Measurements from ENCODE around the gene GNA12. TPM values are rescaled to one million over a fixed set of nuclear protein-coding genes. Genes with fewer than 3 reads are reported as not detected.

The GNA12 gene
- total and polyA plus RNA-seq, 4 donors = 3.7 to 19.0 (median 11.3) TPM

GRCh38 chr7:2817456-2817855 lies 26.7 kb downstream of the GNA12 start:
- Histone ChIP-seq H3K4me3 (ENCODE audit: low read depth in 1 of 3, low read length in 3 of 3) (no peak overlapping the region), H3K36me3 (ENCODE audit: control insufficient read depth in 4 of 4, insufficient read depth in 3 of 4, low read depth in 1 of 4, low read length in 3 of 4) (no peaks in the 10 kb centered on the region), H3K27me3 (ENCODE audit: control insufficient read depth in 4 of 4, insufficient read depth in 4 of 4, low read length in 3 of 4) (no peaks in the 10 kb centered on the region), H3K9me3 (ENCODE audit: control insufficient read depth in 4 of 4, low read length in 3 of 4) (no peaks in the 10 kb centered on the region), H3K4me1 (ENCODE audit: control insufficient read depth in 4 of 4, insufficient read depth in 4 of 4, low read length in 3 of 4) (peaks cover 4 to 19% (median 14%) of the 10 kb centered on the region in 4 donors), H3K27ac (ENCODE audit: low read depth in 1 of 2, low read length in 2 of 2) (peak overlapping the region in 1 of 2 donors; percentile 32), H3K9ac (ENCODE audit: low read depth in 1 of 2, low read length in 2 of 2) (no peak overlapping the region)
- peak in 1 of 2 donors; percentile 76 for TF ChIP-seq RXRA (IDR thresholded peaks at IDR 0.05)
- TF ChIP-seq CTCF (IDR thresholded peaks at IDR 0.05; ENCODE audit: low read depth, low read length, missing input control) = no peak
- peak; percentile 75 for TF ChIP-seq YY1 (IDR thresholded peaks at IDR 0.05)
- peak; percentile 68 for TF ChIP-seq REST (IDR thresholded peaks at IDR 0.05)
- peak; percentile 88 to 95 for TF ChIP-seq HNF4A (conservative IDR thresholded peaks at IDR 0.05)
- TF ChIP-seq FOXA1 (IDR thresholded peaks at IDR 0.05) = no peak
- peak in 1 of 2 donors; percentile 21 for TF ChIP-seq RAD21 (IDR thresholded peaks at IDR 0.05)
- no peak for TF ChIP-seq TAF1 (conservative IDR thresholded peaks at IDR 0.05)
- TF ChIP-seq MAX (IDR thresholded peaks at IDR 0.05) = peak; percentile 39
- TF ChIP-seq NR2F2 (IDR thresholded peaks at IDR 0.05) = no peak
- peak in 1 of 2 donors; percentile 79 for TF ChIP-seq EGR1 (IDR thresholded peaks at IDR 0.05; ENCODE audit: low read depth in 2 of 2)
- peak; percentile 31 for TF ChIP-seq HNF4G (IDR thresholded peaks at IDR 0.05)
- peak in 1 of 2 donors; percentile 92 for TF ChIP-seq JUND (IDR thresholded peaks at IDR 0.05)
- peak; percentile 42 for TF ChIP-seq FOXA2 (IDR thresholded peaks at IDR 0.05)
- TF ChIP-seq SP1 (IDR thresholded peaks at IDR 0.05) = peak; percentile 66
- no peak for TF ChIP-seq GABPA (IDR thresholded peaks at IDR 0.05 in 1 of 2, conservative IDR thresholded peaks at IDR 0.05 in 1 of 2)
- DNase-seq (ENCODE audit: low spot score) = no peak
- 75% methylated on average over 3 of the region's 3 CpGs for WGBS

- peaks cover 8 to 24% (median 15%) of the 10 kb centered on the region in 4 donors for H3K4me1 ChIP-seq (ENCODE audit: control insufficient read depth in 4 of 4, insufficient read depth in 4 of 4, low read length in 3 of 4)
These were observed 28.2 kb downstream of the GNA12 start for GRCh38 chr7:2815875-2816245.

More at GRCh38 chr7:2815875-2816245, 28.2 kb downstream of the GNA12 start:
- no peaks in the 10 kb centered on the region for H3K9me3 ChIP-seq (ENCODE audit: control insufficient read depth in 4 of 4, low read length in 3 of 4)
- H3K36me3 ChIP-seq (ENCODE audit: control insufficient read depth in 4 of 4, insufficient read depth in 3 of 4, low read depth in 1 of 4, low read length in 3 of 4) = no peaks in the 10 kb centered on the region
- H3K9ac ChIP-seq (ENCODE audit: low read depth in 1 of 2, low read length in 2 of 2) = no peak overlapping the region
- H3K27me3 ChIP-seq (ENCODE audit: control insufficient read depth in 4 of 4, insufficient read depth in 4 of 4, low read length in 3 of 4) = no peaks in the 10 kb centered on the region
- no peak overlapping the region for H3K27ac ChIP-seq (ENCODE audit: low read depth in 1 of 2, low read length in 2 of 2)
- TF ChIP-seq MAX (IDR thresholded peaks at IDR 0.05) = no peak
- no peak for TF ChIP-seq ATF3 (IDR thresholded peaks at IDR 0.05)
- TF ChIP-seq RXRA (IDR thresholded peaks at IDR 0.05) = no peak
- TF ChIP-seq EGR1 (IDR thresholded peaks at IDR 0.05; ENCODE audit: low read depth in 2 of 2) = no peak
- TF ChIP-seq CTCF (IDR thresholded peaks at IDR 0.05; ENCODE audit: low read depth, low read length, missing input control) = no peak
- no peak for TF ChIP-seq REST (IDR thresholded peaks at IDR 0.05)
- TF ChIP-seq SP1 (IDR thresholded peaks at IDR 0.05) = no peak
- no peak for TF ChIP-seq TAF1 (conservative IDR thresholded peaks at IDR 0.05)
- no peak for TF ChIP-seq NR2F2 (IDR thresholded peaks at IDR 0.05)
- TF ChIP-seq HNF4G (IDR thresholded peaks at IDR 0.05) = no peak
- TF ChIP-seq HNF4A (conservative IDR thresholded peaks at IDR 0.05) = no peak
- no peak for TF ChIP-seq FOXA1 (IDR thresholded peaks at IDR 0.05)
- no peak for DNase-seq (ENCODE audit: low spot score)
- 95% methylated on average over 16 of the region's 16 CpGs for WGBS
- no peak overlapping the region for H3K4me3 ChIP-seq (ENCODE audit: low read depth in 1 of 3, low read length in 3 of 3)

Data from liver (tissue), 9 donors.